ENCODE results near the gene EGLN3.

- TF ChIP-seq POLR2AphosphoS5 (IDR thresholded peaks at IDR 0.05) (no peak), EZH2 (IDR thresholded peaks at IDR 0.05; ENCODE audit: borderline replicate concordance, insufficient read depth, low read length, poor library complexity, severe bottlenecking) (no peak), CTCF (IDR thresholded peaks at IDR 0.05; ENCODE audit: poor library complexity, severe bottlenecking) (no peak), RAD21 (conservative IDR thresholded peaks at IDR 0.05) (no peak), MXI1 (conservative IDR thresholded peaks at IDR 0.05; ENCODE audit: poor library complexity, severe bottlenecking) (no peak), SMC3 (conservative IDR thresholded peaks at IDR 0.05; ENCODE audit: poor library complexity) (no peak), EP300 (conservative IDR thresholded peaks at IDR 0.05; ENCODE audit: poor library complexity, severe bottlenecking) (no peak), REST (IDR thresholded peaks at IDR 0.05; ENCODE audit: borderline replicate concordance) (no peak)
Observed at GRCh38 chr14:33987565-33988080, 36.7 kb upstream of the EGLN3 start.

Data from neural cell (in vitro differentiated cells).